CD4-positive, alpha-beta T cell treated with Interleukin-17A for 4 hours (primary cell): ENCODE results near the gene SEZ6.

Source experiments
- DNase-seq: peaks from one replicate; pipeline ENCODE4 v3.0.0-alpha.2; 2020; ENCODE audit warnings: mixed read lengths

The SEZ6 gene

DNA sequence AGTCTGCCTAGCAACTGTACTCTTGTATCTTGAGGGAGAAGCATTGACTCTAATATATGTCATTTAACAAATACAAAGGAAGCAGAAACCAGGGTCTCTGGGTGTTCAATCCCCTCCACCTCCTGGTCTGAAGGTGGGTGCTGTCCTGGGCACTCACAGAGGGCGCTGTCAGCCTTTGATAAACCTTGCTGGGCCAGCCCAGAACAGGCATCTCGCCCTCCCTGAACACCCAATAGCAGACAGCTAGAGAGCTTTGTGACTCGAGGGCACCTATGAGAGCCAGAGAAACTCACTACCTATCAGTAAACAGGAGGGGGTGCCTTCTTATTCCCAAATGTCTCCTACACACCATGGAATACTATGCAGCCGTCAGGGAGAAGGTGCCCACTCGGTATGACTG lies 30.8 kb upstream of the SEZ6 start:
- no peak for DNase-seq

DNA sequence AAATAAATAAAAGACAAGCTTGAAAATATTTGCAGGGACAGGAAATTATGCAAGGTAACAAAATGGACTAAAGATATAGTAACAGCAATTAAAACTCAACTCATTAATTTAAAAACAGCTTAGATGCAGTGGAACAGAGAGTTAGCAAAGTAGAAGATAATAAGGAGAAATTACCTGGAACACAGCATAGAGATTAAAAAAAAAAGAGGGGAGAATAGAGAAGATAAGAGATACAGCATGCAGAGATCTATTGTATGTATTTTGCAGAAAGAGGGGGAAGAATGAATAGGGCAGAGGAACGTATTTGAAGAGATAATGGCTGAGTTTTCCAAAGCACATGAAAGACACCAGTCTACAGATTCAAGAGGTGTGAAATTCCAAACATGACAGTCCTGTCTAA lies 28.7 kb upstream of the SEZ6 start:
- no peak for DNase-seq

DNA sequence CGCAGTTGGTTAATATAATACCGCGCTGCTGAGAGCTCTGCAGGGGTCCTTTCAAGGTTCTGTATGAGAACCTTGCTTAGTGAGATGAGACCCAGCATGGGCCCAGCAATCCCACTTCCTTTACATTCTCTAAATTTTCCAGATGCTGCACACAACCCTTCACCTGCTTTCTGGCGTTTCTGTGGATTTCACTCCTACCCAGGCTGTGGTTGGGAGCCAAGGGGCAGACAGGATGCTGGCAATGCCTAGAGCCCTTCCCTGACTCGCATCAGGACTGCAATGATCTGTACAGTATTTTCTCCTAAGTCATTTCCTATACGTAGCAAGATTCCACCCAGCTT lies 27.0 kb upstream of the SEZ6 start:
- DNase-seq: no peak

DNA sequence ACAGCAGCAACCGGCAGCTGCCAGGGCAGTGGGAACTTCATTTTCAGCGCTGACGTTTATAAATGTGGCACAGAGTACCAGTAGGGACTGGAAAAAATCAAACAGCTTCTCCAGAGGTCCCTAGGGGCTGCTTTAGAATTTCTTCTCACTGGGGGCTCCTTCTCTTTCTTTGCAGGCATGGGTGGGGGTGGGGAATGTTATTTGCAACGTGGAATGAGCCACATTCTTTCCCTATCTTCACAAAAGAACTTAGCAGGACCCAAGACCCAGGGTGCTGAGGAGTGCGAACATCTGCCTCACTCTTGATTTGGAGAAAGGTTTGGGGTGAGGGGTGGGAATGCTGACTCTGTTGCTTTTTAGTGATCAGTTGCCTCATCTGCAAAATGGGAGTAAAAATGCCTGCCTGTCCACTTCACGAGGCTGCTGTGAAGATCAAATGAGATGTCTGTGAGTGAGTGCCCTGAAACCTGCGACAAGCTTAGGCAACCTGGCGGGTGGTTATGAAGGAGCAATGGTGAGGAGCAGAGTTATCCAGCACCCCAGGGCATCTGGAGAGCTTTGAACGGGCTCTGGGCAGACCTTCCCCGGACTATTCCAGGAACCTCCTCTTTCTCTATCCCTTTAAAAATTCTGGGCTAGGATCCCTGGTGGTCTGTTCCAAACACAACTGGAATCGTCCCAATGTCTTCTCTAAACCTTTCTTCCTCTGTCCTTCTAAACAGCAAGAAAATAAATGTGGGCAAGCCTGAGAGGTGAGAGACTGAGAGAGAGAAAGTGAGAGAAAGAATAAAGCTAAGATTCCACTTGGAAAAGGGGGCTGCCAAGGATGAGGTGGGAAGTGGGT lies 26.4 kb upstream of the SEZ6 start:
- no peak for DNase-seq

DNA sequence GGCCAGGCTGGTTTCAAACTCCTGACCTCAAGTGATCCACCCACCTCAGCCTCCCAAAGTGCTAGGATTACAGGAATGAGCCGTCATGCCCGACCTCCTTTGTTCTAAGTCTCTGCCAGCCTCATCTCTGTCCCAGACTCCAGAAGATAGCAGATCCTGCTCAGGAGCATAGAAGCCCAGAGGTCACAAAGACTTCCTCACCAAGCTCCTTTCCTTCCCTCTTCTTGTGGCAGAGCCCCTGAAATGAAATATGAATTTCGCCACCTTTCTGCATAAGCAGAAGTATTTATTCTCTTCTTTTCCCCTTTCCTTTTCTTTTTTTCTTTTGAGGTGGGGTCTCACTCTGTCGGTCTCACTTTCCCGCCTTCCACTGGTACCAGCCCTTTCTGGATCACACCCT lies 25.7 kb upstream of the SEZ6 start:
- DNase-seq: no peak

DNA sequence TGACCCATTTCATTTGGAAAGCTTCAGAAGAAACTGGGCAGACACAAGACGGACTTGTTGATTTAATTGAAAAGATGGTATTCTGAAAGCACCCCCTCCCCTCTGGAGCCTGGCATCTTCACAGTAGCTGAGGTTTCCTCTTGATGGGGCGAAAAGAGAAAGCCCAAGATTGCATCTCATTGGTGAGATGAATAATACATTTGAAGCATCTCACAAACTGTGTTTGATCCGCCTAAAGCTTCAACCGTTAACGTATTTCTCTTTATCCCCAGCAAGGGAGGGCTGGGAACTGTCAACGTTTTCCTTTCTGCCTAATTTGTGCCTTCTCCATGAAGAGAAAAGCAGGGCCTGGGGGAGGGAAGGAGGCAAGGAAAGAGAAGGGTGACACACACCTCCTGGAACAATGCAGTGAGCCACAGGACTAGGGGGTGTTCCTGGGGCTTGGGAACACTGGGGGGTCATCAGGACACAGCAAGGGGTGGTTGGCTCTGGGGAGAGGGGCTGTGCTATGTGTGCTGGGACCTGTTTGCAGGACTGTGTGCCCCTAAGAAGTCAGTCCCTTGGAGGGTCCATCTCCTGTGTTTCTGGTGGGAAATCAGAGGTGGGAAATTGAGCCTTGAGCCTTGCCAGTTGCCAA lies 18.6 kb upstream of the SEZ6 start:
- DNase-seq: no peak

DNA sequence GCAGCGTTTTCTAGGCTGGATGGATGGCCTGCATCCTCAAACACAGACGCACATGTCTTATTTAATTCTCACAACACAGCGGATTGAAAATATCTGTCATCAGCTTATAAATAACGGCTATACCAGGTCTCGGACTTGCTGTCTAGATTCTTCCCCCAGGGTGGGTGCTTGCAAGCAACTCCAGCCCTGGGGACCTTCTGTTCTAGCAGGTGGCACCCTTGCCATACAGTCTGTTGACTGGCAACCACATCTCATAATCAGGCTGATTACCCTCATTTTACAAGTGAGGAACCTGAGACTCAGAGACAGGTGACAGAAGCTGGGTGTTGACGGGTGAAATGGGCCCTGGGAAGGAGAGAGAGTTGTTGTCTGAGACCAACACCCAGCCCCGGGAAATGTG lies 16.2 kb upstream of the SEZ6 start:
- DNase-seq: no peak

DNA sequence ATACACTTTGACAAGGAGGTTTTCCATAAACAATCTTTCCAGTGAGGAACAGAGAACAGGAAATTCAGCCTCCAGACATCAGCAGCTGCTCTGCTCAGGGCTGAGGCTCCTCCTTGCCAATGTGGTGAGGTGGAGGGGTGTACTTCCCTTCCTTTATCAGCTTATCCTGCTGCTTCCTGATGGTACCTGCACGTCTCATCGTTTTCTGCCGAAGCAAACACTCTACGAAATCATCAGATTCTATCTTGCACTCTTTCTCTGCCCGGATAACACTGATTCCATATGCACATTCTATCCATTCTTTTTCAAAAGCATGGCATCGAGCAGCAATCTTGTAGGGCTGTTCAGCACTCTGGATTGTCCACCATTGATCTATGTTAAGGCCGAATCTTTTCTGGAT lies 15.4 kb upstream of the SEZ6 start:
- no peak for DNase-seq

DNA sequence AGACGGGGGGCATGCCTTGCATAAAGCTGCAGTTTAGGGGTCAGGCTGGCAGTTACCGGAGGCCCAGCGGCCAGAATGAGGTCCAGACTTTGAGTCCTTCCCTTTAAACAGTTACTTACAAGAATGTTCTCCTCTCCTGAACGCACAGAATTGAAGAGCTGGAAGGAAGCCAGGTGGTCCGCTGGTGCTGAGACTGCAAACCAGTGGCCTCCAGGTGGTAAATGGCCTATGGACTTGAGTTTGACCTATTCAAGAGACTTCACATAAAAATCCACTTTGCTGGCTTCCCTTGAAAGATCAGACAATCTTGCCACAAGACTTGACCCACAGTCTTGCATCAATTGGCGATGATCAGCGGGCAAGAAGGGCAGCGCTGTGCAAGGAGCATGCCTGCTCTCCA lies 14.7 kb upstream of the SEZ6 start:
- no peak for DNase-seq

DNA sequence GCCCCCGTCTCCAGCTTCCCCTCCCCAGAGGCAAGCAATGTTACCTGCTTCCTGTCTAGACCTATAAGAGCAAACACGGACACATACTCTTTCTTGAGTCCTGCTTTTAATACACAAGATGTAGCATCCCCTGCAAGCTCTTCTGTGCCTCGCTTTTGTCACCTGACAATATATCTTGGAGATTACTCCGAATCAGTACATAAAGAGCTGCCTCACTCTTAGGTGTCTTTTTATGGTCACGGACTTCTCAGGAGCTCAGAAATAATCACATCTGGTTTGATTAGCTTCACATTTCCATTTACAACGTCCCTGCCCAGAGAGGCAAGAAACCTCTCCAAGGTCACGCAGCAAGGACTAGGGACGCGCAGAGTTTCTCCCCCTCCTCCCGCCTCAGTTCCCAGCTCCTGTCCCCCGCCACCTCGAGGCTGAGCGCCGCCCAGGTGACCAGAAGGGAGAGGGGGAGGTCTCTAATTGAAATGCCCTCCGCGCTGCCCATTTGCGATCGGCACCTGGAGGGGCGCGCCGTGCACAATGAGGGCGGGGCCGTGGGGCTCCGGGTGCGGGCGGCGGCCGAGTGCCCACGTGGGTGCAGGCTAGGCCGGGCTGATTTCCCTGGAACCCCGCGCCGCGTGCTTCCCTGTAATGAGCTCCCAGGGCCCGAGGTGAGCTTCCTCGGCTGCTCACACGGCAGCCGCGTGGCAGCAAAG lies 13.8 kb upstream of the SEZ6 start:
- no peak for DNase-seq

DNA sequence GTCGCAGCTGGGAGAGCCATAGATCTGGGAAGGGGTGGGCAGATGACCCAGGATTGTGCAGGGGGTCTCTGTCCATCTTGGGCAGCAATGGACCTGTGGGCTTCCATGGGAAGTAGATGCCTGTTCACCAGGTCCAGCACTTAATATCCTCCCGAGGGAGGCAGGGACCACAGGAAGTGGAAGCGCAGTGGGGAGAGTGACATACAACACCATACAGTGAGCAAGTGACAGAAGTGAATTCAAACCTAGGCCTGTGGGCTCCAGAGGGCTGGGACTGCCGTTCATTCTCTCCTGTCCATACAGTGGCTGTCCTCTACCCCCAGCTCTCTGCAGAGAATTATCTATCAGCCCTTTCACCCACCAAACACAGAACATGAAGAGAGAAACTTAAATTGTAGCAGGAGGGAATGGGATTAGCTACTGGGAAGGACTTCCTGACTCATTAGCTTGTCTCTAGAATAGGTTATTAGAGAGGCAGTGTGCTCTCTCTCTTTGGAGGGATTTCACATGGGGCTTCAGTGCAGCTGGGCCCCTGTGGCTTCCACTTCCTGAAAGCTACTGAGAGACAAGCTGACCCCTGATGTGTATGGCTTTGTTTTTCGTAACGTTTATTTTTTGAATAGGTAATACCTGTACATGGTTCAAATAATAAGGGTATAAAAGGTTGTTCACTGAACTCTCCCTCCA lies 13.1 kb upstream of the SEZ6 start:
- no peak for DNase-seq

DNA sequence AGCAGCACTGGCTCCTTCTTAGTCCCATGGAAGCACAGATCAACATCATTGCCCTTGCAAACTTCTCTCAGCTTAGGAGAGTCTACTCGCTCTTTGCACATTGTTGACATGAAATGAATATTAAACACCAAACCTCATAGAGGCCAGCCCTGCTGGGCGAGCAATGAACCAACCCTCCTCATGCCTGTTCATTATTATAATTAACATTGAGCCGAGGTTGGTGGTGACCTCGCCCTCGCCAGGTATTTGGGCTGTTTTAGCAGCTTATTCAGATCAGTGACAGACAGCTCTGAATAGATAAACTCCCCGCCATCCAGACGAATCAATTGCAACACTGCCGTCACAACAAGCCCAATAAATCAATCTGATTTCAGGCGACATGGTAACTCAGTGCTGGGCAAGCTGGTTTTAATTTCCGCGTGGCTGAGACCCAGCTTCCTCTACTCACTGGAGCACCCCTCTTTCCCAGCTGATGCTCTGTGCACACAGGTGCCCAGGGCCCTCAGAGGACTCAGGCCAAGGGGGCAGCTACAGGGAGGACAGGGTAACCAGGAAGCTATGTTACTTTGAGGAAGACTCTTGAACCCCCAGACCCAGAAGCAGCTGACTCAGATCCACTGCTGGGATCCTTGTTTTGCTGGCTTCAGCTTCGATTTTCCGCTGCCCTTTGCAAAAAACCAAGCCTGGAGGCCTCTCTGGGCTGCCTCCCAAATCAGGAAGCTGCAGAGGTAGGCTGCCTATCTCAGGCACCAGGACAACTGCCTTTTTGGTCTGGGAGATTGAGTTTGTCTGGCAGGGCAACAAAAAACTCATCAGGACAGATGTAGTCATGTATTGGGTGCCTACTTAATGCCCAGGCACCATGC lies 10.7 kb upstream of the SEZ6 start:
- no peak for DNase-seq

DNA sequence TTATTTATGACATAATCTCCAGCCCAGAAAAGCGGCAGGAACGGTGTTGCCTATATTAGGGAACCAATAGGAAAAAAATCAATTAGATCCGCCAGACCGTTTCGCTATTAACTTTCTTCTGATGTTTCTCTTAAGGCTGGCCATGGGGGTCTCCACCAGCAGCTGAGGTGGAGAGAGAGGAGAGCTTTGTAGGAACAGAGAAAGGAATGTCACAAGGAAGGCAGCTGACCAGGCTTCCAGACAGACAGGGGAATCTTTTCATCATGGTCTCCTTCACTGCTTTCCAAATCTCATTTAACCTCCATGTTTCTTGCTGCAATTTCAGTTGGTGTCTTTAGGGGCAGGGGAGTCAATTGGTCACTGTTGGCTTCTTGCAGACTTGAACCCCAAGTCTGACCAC lies 8.9 kb upstream of the SEZ6 start:
- DNase-seq: no peak

DNA sequence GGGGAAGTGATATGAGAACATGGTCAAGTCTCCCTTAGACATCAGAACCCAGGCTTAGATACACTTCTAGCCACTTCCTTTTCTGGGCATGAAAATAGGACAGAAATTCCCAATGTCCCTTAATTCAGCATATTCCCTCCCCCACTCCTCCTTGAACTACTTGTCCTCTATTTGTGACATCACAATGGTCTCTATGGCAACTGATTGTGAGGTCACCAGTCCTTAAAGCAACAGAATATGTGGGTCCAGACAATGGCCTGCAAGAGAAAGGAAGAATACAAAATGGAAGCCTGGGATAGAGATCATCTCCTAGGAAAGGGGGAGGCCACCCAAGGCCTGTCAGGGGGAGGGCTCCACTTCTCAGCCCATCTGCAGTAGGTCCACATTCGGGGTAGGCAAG lies 6.7 kb upstream of the SEZ6 start:
- DNase-seq: no peak

DNA sequence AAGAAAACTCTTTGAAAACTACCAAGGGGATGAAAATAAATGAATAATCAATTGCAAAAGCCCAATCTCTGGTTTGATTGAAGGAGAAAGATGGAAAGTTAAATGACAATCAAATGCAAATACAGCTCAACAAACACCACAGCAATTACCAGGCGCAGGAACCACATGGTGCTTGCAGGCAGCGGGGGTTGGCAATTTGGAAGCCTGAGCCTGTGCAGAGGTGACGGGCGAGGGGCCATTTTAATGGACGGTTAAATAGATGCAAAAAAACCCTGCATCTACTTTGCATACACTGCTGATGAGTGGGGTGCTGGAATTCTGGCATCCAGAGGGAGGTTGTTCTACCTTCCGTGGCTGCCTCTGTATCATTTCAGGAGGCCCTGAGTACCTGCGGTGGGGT lies 4.8 kb upstream of the SEZ6 start:
- no peak for DNase-seq

DNA sequence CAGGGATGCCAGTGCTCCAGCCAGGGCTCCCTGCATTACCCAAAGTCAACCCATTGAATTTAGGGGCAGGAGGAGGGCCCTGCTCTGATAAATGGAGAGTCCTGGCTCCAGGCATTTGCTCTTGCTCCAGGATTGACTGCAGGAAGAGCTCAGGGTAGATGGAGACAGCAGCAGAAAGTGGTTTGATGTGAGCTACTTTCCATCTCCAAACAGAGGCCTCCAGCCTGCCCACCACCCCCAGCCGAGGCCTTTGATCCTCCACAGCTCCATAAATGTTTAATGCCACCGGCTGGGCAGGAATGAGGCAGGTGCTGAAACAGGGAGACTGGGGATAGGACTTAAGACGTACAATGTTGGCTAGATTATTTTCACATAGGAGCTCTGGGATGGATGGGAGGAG lies 4.3 kb upstream of the SEZ6 start:
- DNase-seq: no peak

DNA sequence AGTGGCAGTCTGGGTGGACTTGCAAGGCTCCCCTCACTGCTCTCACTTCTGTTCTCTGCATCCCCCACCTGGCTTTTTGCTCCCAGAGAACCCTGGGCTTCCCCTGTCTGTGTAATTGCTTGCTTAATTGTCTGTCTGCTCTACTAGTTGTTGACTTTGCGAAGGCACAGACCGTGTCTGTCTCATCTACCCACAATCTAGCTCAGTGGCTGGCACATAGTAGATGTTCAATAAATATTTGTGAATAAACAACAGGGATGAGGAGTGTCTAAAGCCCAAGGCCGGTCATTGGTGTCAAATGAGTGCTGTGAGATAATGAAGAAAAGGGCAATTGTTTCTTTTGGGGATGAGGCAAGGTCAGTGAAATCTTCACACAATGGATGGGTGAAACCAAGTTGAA lies 2.8 kb upstream of the SEZ6 start:
- no peak for DNase-seq

DNA sequence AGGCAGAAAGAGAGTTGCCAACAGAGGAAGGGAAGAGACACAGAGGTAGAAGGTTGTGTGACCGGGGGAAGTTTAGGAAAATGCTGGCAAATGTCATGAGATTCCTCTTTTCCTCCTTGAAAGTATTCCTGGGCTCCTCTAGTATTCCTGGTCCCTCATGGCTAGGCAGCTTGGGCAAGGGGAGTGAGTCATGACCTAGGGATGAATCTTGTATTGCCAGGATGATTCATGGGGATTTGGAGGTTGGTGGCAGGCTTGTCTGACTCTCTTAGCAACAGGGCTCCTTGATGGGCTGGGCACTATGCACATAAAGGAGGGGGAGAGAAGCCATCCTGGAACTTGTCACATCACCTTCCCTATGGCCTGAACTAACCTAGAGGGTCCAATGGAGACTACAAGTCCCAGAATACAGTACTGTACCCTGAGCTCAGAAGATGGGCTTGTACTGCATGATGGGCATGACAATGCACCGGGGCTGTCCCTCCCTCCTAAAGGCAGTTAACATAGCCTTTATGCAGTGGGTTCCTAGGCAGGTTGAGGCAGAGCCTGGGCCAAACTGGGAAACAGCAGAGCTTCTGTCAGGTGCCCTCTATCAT lies 2.1 kb upstream of the SEZ6 start:
- no peak for DNase-seq

DNA sequence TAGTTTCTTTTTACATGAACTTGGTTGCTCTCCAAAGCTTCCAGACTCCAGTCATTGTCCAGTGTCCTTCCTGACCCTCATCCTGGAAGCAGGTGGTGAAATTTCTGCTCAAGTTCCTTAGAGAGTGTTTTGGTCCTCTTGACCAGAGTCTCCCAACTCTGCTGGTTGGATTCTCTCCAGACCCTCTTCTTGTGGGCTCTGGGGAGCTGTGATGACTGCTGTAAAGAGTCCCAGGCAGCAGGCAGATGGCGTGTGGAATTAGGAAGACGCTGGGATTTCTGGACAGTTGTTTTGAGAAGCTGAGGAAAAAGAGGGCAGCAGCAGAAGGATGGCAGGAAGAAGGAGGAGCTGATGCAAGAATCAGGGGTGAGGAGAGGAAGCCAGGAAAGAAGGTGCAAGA lies 1.6 kb upstream of the SEZ6 start:
- DNase-seq: no peak

DNA sequence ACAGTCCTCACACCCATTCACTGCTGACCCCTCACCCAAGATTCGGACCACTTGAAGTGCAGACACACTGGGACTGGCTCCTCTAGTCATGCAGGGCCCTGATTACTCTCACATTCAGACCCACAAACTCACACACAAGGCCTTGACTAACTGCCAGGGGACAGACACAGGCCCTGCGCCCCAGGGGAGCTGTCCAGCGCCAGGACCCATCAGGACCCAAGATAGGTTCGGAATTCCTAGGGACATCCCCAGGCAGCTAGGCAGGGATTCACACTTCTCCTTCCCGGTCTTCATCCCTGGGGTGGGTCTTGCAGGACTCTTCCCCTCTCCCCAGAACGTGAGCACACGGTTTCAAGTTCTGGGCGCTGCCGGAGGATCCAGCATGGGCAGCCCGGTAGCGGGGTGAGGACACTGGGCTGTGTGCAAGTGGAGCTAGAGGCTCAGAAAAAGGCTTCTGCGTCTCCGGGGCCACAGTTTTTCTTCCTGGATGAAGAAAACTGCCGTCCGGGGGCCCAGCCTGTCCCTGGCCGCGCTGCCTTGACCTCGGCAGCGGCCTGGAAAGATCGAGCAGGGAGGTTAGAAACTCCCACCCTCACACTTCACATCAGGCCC lies 1.6 kb downstream of the SEZ6 start:
- no peak for DNase-seq

DNA sequence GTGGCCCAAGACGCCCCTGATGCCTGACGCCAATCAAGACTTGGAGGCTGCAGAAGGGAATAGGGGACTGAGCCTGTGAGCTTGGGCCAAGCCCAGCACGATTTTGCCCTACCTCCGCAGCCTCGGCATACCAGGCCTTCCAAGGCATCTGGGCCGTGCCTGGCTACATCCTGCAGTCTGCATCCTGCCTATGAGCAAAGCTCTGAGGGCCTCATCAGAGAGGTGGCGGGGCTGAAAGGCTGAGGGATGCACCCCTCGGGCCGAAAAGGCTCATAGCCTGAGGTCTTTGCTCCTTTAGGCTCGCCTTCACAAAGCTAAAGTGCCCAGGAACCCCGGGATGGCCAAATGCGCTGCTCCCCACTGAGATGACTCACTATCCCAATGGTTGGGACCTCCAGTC lies 2.5 kb downstream of the SEZ6 start:
- DNase-seq: no peak

DNA sequence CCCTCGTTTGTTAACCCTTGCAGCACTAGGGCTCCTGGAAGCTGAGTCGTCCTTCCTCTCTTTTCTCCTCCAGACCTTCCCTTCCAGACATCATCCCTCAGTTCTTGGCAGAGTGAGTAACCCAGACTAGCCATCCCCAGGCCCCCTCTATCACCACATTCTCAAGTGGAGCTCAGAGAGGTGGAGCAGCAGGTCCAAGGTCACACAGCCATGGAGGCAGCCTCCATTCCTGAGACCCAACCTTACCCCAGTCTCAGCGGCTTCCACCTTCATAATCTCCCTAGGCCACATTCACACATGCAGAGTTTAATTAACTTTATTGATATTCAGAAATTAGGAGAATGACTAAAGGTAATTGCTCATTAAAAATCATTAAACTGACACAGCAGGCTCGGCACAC lies 3.0 kb downstream of the SEZ6 start:
- no peak for DNase-seq
